Choroid plexus epithelial cell (primary cell): ENCODE results near the gene FCAMR.

Experiments
- DNase-seq: peaks from one replicate; pipeline ENCODE4 v3.0.0-alpha.2; 2010; ENCODE audit warnings: low read depth
- H3K4me3 ChIP-seq: 2 replicates; pipeline ENCODE4 v1.5.1; 2011; ENCODE audit warnings: low read depth, mild to moderate bottlenecking, control low read depth, low read length, moderate library complexity
- TF ChIP-seq, protein P1 (sequence below): conservative IDR thresholded peaks from 2 replicates; pipeline ENCODE4 v1.5.1; 2011; ENCODE audit warnings: low read depth, mild to moderate bottlenecking, control low read depth, inconsistent platforms, low read length, moderate library complexity

FCAMR gene

GRCh38 chr1:206941766-206942418 is 28.4 kb downstream of the FCAMR start:
- TF ChIP-seq, protein P1, sequence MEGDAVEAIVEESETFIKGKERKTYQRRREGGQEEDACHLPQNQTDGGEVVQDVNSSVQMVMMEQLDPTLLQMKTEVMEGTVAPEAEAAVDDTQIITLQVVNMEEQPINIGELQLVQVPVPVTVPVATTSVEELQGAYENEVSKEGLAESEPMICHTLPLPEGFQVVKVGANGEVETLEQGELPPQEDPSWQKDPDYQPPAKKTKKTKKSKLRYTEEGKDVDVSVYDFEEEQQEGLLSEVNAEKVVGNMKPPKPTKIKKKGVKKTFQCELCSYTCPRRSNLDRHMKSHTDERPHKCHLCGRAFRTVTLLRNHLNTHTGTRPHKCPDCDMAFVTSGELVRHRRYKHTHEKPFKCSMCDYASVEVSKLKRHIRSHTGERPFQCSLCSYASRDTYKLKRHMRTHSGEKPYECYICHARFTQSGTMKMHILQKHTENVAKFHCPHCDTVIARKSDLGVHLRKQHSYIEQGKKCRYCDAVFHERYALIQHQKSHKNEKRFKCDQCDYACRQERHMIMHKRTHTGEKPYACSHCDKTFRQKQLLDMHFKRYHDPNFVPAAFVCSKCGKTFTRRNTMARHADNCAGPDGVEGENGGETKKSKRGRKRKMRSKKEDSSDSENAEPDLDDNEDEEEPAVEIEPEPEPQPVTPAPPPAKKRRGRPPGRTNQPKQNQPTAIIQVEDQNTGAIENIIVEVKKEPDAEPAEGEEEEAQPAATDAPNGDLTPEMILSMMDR = no peak
- H3K4me3 ChIP-seq = no peak overlapping the region
- DNase-seq = no peak

DNA sequence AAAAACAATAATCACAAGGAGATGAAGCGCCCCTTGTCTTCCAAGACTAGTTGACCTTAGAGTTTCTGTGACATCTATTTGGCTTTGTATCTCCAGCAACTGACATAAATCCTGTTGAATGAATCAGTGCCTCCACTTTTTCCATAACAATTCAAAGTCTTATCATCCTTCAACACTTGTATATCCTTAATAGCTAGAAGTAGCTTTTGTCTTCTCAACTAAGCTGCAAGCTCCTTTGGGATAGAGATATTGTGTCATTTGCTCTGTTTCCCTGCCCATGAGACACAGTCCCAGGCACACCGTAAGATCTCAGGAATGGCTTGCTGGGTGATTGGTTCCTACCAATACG is 29.7 kb downstream of the FCAMR start:
- TF ChIP-seq, protein P1 = no peak
- DNase-seq = no peak
- no peak overlapping the region for H3K4me3 ChIP-seq

- DNase-seq = no peak
- H3K4me3 ChIP-seq = no peak overlapping the region
- TF ChIP-seq, protein P1 = no peak
Observed at GRCh38 chr1:206939841-206940587, 30.2 kb downstream of the FCAMR start.

DNA sequence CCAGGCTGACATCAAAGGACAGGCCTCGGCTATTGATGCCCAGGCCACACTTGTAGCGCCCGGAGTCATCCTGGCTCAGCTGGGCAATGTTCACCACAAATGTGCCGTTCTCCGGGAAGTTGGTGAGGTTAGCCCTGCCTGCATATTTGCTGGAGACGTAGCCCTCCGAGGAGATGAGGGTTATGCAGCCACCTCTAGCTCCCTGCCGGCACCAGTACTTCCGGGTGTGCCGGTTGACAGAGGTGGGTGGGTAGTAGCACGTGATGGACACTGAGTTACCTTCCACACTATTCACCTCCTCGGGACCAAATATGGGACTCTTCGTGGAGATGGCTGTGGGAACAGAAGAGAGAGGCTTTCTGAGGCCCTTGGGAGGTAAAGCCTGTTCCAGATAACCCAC is 31.1 kb downstream of the FCAMR start:
- no peak overlapping the region for H3K4me3 ChIP-seq
- TF ChIP-seq, protein P1 = no peak
- DNase-seq = no peak

DNA sequence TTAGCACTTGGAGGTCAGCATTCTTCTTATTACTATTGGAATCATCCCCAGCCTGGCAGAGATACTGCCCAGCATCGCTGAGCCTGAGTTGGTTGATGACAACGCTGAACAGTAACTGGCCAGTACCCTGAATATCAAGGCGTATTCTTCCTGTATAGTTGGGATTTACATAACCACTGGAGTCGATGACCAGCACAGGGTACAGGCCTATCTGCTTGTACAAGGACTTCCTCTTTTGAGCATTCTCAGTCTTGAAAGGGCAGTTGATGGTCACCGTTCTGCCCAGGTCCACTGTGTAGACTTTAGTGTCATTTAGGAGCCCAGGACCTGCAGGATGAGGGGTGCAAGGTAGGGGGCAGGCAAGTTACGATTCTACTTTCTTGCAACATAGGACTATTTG is 32.8 kb downstream of the FCAMR start:
- TF ChIP-seq, protein P1 = no peak
- no peak for DNase-seq
- no peak overlapping the region for H3K4me3 ChIP-seq

DNA sequence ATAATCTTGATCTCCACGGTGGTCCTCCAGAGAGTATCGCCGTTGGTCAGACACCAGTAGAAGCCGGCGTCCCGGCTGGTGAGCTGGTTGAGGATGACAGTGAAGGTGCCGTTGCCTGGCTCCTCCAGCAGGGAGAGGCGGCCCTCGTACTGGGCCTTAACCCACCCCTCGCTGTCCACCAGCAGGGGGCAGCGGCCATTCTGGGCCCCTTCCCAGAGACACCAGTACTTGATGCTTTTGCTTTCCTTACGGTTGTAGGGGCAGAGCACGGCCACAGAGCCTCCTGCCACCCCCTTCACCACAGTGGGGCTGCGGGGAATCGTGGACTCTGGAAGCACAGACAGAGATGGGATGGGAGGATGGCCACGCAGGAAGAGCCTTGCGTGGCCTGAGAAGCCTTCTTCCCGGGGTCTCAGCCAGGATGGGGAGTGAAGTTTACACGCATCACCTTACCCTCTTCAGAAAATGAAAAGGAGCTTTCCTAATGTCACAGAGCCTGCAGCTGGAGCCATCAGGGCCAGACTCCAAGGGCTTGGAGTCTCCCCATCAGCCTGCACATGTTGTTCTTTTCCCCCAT is 34.7 kb downstream of the FCAMR start:
- no peak overlapping the region for H3K4me3 ChIP-seq
- TF ChIP-seq, protein P1 = peak; percentile 51
- peak; percentile 17 for DNase-seq
